Eye (tissue), 1 donor: ENCODE measurements around the gene TRIP11.
"Not testable (repeated sequence)": the region's sequence is repeated elsewhere in the genome, so short reads cannot be mapped to it uniquely, and the experiment has no call there.

Experiments used
- DNase-seq: peaks from one replicate; pipeline ENCODE4 v3.0.0-alpha.2; 2015

The TRIP11 gene

DNA sequence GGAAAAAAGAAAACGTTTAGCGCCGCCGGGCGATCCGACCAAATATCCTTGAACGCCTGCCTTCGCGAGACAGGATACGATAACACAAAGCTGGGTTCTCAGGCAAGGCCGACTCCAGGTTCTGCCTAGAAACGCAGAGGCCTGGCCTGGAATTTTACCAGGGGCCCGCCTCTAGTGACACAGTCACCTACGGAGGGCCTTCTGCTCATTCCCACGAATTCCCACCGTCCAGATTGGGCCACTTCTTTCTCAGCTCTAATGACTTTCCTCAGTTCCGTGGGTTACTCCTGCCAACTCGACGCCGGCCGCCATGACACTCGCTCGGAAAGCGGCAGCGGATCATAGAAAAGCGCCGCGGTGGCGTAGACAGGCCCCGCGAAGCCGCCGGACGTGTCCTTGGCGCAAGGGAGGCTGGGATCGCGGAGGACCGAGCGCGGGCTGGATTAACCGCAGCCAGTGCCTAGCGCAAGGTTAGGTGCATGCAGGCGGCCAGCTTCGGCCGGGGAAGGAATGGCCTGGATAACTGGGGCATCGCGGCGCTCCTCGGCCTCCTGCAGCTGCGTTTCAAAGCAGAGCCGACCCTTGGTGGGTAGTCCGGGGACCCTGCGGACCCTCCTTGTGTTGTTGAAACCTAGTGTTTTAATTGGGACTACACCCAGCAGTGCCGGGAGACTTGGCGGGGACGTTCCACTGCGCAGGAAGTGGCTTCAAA, at the start of gene TRIP11:
TSS of gene TRIP11 (minus strand) at position 341 of the 712 bp plus-strand sequence. CDS start 374 bp downstream, outside the sequence.
- DNase-seq = peak; percentile 97

DNA sequence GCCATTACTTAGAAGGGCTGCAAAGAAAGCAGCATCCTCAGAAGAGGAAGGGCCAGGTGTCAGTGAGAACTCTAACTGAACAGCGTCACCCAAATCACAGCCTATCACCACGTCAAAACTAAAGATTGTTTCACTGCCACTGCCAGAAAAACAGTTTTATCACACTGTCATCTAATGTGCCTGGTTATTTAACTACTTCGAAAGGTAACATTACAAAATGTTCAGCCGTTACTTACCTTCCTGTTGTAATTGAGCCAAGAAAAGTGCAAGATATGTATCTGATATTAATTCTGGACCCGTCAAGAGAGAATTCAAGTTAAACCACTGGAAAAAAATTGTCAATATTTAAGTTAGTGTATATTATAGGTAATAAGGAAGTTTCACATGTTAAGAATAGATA, 48.6 kb upstream of the TRIP11 start:
- no peak for DNase-seq

DNA sequence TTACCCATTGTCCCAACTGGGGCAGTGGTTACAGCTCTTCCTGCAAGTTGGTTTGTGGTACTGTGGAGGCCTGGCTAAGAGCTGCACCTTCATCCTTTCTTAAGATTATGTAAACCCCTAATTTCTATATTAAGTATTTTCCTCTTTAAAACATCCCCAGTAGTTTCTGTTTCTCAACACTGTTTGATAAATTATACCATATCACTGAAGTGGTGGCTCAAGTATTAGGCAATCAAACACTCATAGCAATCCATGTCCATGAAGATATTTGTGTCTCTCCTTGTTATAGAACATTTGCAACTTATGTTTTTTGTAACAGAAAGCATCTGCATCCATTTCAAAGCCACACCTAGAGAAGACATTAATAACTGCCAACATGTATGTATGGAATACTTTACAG, 34.7 kb upstream of the TRIP11 start:
- no peak for DNase-seq

DNA sequence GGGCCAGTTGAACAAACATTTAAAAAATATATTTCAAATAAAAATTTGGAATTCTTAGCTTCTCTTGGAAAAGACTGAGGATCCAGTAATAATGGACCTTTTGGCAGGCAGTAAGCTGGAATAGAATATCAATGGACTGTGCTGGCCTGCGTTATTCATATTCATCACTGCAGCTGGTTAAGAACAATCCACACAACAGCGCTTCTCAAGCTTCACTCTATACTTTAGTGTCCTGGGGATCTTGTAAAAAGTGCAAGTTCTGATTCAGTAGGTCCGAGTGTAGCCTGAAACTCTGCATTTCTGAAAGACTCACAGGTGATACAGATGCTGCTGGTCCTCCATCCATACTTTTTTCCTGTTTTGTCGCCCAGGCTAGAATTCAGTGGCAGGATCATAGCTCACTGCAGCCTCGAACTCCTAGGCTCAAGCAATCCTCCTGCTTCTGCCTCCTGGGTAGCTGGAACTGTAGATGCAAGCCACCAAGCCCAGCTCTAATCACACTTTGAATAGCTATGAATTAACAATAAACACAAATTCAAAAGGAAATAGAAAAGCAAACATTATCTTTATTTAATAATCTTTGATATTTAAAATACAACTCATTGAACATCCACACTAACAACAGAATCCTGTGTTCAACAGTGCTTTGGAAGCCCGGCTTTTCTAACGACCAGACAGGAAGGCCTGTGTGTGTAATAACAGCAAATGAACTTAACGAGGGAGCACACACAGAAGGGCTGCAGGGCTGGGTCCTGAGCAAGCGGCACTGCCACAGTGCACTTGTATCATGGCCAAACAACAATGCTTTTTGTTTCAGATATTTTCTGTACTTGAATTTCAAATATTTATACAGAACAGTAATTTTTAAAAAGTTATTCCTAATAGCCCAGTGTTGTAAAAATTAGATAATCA, 18.4 kb upstream of the TRIP11 start:
- DNase-seq = no peak

DNA sequence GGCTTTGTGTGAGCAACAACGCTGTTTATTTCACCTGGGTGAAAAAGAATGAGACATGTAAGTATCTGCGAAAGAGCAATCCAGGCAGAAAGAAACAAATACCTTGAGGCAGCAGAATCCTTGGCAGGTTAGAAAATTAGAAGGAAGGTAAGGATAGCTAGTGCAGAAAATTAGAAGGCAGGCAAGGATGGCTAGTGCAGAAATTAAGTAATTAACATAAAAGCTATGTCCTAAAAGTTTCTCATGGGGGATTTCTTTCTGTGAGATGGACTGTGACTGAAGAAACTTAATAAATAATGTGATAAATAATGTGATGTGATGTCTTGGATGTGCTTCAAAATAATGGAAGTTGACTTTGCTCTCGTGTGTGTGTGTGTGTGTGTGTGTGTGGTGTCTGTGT, 9.9 kb upstream of the TRIP11 start:
- DNase-seq = no peak

DNA sequence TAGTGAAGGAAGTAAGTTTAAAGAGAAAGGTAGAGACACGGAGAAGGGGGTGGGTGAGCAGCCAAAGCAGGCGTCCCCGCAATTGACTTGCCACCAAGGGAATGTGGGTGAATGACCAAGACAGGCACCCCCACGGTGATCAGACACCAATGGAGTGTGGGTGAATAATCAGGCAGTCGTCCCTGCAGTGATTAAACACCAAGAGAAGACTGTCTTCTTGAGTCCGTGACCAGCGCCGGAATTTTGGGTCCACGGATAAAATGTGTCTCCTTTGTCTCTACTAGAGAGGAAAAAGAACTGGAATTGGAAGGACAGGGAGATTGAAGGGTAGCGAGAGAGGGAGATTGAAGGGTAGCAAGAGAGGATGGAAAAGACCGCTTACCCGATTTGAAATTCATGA, 9.4 kb upstream of the TRIP11 start:
- not testable (repeated sequence) for DNase-seq

DNA sequence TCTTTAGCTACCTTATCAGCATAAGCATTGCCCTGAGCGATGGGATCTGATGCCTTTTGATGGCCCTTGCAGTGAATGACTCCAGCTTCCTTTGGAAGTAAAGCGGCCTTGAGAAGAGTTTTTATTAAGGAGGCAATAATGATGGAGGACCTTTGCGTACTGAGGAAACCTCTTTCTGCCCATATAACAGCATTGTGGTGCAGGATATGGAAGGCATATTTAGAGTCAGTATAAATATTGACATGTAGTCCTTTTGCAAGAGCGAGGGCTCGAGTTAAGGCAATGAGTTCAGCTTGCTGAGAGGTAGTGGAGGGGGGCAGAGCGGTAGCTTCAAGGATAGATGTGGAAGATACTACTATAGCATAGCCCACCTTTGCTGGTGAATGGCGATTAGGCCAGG, 6.0 kb upstream of the TRIP11 start:
- DNase-seq = not testable (repeated sequence)

DNA sequence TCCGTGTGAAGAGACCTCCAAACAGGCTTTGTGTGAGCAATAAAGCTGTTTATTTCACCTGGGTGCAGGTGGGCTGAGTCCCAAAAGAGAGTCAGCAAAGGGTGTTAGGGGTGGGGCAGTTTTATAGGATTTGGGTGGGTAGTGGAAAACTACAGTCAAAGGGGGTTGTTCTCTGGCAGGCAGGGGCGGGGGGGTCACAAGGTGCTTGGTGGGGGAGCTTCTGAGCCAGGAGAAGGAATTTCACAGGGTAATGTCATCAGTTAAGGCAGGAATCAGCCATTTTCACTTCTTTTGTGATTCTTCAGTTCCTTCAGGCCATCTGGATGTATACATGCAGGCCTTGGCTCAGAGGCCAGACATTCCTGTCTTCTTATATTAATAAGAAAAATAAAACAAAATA, 1.9 kb upstream of the TRIP11 start:
- not testable (repeated sequence) for DNase-seq

DNA sequence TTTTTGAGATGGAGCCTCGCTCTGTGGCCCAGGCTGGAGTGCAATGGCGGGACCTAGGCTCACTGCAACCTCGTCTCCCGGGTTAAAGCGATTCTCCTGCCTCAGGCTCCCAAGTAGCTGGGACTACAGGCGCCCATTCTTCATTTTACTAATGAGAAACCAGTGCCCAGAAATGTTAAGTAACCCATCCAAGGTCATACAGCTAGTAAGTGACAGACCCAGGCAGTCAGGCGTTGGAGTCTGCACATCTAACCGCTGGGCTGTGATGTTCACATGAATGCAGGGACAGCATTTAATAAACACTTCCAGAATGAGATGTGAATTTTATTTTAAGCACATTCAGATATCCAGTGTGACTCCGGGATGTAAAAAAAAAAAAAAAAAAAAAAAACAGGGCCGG, 1.3 kb upstream of the TRIP11 start:
- DNase-seq = no peak

DNA sequence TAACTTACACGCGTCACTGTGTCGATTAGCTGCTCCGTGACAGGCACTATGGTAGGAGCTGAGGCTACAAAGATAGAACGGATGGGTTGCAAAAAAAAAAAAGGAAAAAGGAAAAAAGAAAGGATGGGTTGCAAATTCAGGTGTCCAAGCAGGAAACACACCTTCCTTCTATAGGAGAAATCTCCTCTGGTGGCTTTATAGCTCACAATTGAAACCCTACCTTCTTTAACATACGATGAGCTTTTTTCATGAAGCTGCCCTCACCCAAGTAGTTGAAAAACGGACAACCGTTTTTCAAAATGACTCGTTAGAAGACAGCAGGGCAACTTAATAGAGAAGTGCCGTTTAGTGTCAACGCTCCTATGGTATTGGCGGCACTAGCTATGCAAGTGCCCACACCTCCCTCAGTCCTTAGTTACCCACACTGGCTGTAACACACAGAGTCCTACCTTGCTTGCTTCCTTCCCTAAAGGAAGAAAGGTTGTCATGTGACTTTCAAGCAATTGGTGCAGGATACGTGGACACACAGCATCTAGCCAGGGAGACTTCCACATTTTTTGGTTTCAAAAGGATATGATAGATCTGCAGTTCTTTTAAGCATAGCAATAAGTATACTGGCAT, 682 bp upstream of the TRIP11 start:
- peak; percentile 64 for DNase-seq

DNA sequence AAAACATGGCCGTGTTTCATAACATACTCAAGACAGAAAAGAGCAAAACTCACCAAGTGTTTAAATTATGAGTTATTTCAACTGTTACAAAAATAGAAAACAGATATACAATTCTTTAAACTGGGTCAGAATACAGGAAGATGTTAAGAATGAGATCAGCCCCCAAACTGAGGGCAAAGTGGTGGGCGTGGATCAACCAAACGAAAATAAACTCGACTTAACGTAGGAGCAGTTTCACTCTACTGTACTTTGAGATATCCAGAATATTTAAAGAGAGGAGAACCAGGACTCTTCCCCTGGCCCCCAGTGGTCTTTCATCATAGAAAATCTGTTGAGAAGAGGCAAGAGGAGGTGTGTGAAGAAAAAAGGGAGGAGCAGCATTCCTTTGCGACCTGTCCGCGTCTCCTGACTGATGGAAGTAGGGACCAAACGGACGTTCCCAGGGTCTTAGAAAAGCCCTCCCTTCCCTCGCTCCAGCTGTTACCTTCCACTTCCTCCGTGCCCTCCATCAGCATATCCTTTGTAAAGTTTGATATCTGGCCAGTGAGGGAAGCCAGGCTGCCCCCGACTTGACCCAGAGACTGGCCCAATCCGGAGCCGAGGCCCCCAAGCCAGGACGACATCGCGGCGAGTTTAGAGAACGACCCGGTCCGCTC, 668 bp downstream of the TRIP11 start:
- DNase-seq = peak; percentile 84

DNA sequence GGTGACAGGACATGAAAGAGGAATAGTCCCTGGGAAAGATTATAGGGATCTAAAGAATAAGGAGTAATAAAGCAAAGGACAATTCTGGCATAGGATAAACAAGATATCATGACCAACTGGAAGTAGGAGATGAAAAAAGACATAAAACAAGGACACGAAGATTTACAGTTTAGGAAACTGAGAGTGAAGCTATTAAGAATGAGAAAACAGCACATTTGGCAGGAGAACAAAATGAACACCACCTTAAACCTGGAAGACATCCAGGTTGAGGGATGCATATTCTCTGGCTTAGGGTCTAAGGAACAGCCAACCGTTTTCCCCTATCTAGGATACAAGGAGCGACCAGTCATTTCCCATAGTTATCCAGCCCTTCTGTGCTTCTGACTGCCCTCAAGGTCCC, 1.9 kb downstream of the TRIP11 start:
- DNase-seq = no peak

DNA sequence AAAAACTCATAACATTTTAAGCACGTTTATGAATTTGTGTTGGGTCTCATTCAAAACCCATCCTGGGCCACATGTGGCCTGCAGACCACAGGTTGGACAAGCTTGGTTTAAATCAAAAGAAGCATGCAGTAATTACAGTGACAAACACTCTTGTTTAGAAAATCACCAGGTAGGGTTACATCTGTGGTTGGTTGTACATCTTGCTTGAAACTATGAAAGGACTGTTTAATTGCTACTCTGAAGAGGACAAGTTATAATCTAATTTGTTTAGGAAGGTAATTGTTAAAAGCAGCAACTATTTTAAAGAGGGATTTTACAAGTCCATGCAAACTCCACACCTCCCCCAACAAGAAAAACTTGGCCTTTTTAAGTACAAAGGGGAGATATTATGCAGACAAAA, 4.0 kb downstream of the TRIP11 start:
- DNase-seq = no peak

DNA sequence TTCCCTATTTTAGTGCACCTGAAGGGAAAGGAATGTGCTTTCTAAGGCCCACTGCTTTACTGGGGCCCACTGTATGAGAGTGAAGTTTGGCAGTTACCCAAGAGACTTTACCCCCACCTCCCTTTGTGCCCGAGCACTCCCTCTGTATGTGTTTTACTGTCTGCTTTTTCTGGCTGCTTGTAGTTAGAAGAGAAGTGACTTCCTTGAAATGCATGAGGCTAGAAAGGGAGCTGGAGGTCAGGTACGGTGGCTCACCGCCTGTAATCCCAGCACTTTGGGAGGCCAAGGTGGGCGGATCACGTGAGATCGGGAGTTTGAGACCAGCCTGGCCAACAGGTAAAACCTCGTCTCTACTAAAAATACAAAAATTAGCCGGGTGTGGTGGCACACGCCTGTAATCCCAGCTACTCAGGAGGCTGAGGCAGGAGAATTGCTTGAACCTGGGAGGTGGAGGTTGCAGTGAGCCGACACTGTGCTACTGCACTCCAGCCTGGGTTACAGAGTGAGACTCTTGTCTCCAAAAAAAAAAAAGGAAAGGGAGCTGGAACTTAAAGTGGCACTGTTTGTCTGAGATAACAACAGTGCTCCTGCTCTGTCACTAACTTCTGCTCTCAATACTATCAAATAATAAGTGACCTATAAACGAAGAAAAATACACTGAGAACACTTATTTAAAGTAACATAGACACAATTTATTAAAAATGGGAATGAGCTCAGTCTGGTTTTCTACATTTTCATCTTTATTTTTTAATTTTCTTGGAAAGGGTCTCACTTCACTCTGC, 5.8 kb downstream of the TRIP11 start:
- DNase-seq = no peak

DNA sequence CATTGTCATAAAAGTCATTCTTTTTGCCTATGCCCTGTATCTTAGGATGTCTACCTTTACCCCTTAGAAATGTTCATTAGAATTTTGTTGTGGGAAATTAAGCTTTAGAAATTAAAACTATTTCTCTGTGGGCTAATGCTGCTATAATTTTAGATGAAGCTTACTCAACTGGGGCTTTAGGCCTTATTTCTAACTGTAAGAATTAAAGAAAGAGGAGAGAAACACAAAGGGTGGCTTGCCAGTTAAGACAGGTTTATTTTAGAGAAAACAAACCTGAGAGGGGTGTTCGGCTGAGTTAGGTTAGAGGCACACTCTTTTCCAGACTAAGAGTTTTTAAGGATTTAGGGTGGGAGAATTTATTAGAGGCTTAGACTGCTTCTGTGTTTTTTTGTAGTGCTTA, 6.4 kb downstream of the TRIP11 start:
- no peak for DNase-seq

DNA sequence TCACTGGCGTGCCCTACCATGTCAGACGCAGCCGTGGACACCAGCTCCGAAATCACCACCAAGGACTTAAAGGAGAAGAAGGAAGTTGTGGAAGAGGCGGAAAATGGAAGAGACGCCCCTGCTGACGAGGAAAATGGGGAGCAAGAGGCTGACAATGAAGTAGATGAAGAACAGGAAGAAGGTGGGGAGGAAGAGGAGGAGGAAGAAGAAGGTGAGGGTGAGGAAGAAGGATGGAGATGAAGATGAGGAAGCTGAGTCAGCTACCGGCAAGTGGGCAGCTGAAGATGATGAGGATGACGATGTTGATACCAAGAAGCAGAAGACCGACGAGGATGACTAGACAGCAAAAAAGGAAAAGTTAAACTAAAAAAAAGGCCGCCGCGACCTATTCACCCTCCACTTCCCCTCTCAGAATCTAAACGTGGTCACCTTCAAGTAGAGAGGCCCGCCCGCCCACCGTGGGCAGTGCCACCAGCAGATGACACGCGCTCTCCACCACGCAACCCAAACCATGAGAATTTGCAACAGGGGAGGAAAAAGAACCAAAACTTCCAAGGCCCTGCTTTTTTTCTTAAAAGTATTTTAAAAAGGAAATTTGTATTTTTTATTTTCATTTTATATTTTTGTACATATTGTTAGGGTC, 13.2 kb downstream of the TRIP11 start:
- DNase-seq = no peak

DNA sequence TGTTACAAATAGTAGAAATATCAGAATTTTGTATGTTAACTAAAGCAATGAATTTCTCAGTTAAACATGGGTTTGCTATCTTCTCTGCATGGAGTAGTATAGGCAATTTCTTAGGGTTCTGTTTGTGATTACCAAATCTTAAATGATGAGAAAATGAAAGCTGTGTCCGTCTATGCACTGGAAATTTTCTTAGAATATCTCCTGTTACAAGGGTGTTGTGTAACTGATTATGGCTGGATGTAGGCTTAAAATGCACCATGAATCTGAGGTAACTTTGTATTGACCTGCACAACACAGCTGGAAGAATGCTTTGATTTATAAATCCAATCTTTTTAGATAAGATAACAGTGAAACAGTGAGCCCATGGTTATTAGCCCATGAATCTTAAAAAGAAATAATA, 17.8 kb downstream of the TRIP11 start:
- DNase-seq = no peak

DNA sequence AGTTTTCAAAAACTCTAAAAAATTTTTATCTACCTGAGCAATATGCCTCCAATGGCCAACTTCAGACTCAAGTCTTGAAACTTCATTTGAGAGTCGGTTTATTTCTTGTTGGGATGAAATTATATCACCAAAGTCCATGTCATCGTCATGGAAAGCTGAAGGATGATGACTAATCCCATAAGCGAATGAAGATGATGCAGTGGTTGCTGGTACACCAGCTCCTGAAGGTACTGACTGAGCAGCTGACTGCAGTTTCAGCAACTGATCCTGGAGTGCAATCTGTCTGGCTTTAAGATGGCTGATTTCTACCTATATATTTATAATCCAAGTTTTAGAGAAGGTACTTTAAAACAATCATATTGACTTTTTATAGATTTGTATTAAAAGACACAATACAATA, 18.3 kb downstream of the TRIP11 start:
- DNase-seq = no peak

DNA sequence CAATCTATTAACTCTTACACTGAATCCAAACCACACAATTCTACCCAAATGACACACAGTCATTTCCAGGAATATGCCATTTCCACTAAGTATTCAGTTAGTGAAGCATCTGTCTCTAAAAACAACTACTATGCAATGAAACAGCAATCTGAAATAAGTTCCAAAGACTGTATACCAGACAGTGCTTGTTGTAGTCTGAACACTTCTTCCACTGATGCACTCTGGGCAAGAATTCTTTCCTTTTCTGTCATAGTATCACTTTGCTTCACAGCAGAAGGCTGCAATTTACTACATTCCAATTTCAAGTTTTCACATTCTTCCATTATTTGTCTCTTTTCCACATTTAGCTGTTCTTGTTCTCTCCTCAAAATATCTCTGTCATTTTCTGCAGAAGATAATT, 25.8 kb downstream of the TRIP11 start:
- no peak for DNase-seq

DNA sequence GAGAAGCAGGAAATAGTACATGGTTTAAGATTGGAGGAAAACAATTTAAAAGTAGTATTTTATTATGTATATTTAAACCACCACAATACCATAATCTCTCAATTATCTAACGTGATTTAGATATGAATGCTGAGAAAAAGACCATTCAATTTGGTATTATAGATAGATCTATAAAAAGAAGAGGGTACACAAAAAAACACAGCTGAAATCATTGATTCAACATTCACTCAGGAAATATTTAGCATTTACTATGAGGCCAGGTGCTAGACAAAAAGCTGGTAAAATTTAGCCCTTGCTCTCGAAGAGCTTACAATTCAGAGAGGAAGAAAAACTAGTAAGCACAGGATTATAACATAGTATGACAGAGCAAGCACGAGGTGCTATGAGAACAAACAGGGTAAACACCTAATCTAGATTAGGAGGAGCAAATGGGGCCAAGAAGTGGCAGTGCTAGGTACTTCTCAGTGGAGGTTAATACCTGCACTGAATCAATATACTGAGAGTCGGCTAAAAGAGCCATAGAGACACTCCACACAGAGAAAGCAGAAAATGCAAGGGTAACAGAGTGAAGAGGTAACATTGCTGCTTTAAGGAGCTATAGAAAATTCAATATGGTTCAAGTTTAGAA, 27.6 kb downstream of the TRIP11 start:
- DNase-seq = no peak

DNA sequence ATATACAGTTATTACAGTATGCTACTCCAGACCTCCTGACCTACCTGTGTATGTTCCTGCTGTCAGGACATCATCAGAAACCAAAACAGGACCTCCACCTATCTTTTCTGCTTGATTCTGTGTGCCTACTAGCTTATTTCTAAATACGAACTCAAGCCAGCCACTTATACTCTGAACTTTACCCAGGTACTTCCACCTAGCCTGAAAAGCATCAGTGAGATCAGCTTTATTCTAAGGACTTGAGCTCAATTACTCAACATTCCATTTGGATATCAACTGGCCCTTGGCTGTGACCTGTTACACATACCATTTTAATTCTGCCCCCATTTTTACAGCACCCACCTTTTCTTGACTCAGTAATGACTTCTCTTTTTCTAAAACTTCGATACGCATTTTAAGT, 29.2 kb downstream of the TRIP11 start:
- no peak for DNase-seq
